ENCODE data around the gene ALG12.

DNA sequence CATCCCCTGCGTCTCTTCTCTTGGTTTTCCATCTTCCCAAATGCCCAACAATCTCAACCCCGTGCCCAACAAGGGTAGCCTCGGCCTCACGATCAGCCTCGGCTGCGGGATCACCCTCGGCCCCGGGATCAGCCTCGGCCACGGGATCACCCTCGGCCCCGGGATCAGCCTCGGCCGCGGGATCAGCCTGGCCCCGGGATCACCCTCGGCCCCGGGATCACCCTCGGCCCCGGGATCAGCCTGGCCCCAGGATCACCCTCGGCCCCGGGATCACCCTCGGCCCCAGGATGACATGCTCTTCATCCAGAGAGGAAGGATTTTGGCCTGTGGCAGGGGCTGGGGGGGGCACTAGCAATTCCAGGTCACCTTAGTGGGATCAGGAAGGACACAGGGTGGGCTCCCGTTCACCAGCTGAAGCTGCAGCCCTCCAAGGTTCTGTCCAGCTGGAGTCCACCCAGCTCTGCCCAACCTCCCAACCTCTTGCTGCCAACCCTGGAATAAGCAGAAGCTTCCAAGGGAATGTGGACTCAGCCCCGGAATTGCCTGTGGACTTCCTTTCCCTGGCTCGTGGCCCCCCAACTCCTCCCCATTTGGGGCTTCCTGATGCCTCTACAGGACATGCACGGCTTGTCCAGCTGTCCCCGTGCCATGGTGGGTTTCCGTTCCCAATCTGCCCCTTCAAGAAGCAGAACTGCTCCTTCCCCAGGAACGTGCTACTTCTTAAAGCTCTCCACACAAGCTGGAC is 6.2 kb downstream of the ALG12 start:
- TF ChIP-seq, protein P1, sequence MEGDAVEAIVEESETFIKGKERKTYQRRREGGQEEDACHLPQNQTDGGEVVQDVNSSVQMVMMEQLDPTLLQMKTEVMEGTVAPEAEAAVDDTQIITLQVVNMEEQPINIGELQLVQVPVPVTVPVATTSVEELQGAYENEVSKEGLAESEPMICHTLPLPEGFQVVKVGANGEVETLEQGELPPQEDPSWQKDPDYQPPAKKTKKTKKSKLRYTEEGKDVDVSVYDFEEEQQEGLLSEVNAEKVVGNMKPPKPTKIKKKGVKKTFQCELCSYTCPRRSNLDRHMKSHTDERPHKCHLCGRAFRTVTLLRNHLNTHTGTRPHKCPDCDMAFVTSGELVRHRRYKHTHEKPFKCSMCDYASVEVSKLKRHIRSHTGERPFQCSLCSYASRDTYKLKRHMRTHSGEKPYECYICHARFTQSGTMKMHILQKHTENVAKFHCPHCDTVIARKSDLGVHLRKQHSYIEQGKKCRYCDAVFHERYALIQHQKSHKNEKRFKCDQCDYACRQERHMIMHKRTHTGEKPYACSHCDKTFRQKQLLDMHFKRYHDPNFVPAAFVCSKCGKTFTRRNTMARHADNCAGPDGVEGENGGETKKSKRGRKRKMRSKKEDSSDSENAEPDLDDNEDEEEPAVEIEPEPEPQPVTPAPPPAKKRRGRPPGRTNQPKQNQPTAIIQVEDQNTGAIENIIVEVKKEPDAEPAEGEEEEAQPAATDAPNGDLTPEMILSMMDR (IDR thresholded peaks at IDR 0.05; ENCODE audit: low read depth, low read length): no peak
- TF ChIP-seq EZH2phosphoT487 (IDR thresholded peaks at IDR 0.05; ENCODE audit: low read depth): no peak
